Immature natural killer cell (primary cell): ENCODE data around the gene JAK2. TPM values are rescaled to one million over a fixed set of nuclear protein-coding genes. Genes with fewer than 3 reads are reported as not detected.
"Not testable (repeated sequence)": the region's sequence is repeated elsewhere in the genome, so short reads cannot be mapped to it uniquely, and the experiment has no call there.

Source experiments
- DNase-seq, 3 donors: peaks; one replicate each; pipeline ENCODE4 v3.0.0; 2022; ENCODE audit warnings: mixed read lengths in 1 of 3
- H3K27ac Mint-ChIP-seq, 6 donors: one replicate each; pipeline ENCODE4 v1.8.0; 2020; ENCODE audit warnings: mixed read lengths in 6 of 6, mild to moderate bottlenecking in 5 of 6, inconsistent platforms in 4 of 6, moderate library complexity in 3 of 6
- H3K27me3 Mint-ChIP-seq, 3 donors: one replicate each; pipeline ENCODE4 v1.8.0; 2020 to 2021; ENCODE audit warnings: low read depth in 3 of 3, mild to moderate bottlenecking in 3 of 3, mixed read lengths in 3 of 3, moderate library complexity in 3 of 3, inconsistent platforms in 1 of 3
- H3K36me3 Mint-ChIP-seq, 3 donors: one replicate each; pipeline ENCODE4 v1.8.0; 2020; ENCODE audit warnings: mixed read lengths in 3 of 3, inconsistent platforms in 2 of 3, mild to moderate bottlenecking in 2 of 3
- H3K4me1 Mint-ChIP-seq, 2 donors: one replicate each; pipeline ENCODE4 v1.8.0; 2020; ENCODE audit warnings: inconsistent platforms in 2 of 2, mild to moderate bottlenecking in 2 of 2, mixed read lengths in 2 of 2, moderate library complexity in 1 of 2
- H3K4me3 Mint-ChIP-seq, 5 donors: one replicate each; pipeline ENCODE4 v1.8.0; 2020; ENCODE audit warnings: mild to moderate bottlenecking in 5 of 5, mixed read lengths in 5 of 5, inconsistent platforms in 3 of 5, moderate library complexity in 3 of 5
- H3K9me3 Mint-ChIP-seq, 6 donors: one replicate each; pipeline ENCODE4 v1.8.0; 2020; ENCODE audit warnings: mild to moderate bottlenecking in 6 of 6, mixed read lengths in 6 of 6, inconsistent platforms in 4 of 6, moderate library complexity in 3 of 6
- polyA plus RNA-seq, 3 donors: library from polyadenylated mRNA; unstranded; fragments of 300-500 nt; fragmentation: Illumina TruSeq; gene quantifications; one replicate each; pipeline ENCODE4 v1.2.3, GENCODE V29; 2021

JAK2 gene
- polyA plus RNA-seq, 3 donors from 2014 or later: 5.7 to 14.7 (median 6.8) TPM

DNA sequence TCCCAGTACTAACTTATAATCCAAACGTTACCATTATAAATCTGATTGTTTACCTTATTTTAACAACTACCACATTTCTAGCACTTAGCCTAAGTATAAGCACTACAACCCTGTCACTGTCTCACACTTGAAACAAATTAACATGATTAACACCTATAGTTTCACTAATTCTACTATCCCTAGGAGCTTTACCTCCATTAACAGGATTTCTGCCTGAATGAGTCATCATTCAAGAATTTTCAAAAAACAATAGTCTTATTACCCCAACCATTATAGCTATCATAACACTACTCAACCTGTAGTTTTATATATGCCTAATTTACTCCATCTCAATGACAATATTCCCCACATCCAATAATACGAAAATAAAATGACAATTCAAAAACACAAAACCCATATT is 110.7 kb downstream of the JAK2 start:
- H3K27me3 Mint-ChIP-seq: peaks cover 0 to 1% (median 0%) of the 10 kb centered on the region in 3 donors
- no peak overlapping the region for H3K27ac Mint-ChIP-seq
- DNase-seq: no peak
- H3K4me1 Mint-ChIP-seq: no peaks in the 10 kb centered on the region
- H3K9me3 Mint-ChIP-seq: no peaks in the 10 kb centered on the region
- H3K4me3 Mint-ChIP-seq: no peak overlapping the region
- peaks cover 0 to 3% (median 0%) of the 10 kb centered on the region in 3 donors for H3K36me3 Mint-ChIP-seq

DNA sequence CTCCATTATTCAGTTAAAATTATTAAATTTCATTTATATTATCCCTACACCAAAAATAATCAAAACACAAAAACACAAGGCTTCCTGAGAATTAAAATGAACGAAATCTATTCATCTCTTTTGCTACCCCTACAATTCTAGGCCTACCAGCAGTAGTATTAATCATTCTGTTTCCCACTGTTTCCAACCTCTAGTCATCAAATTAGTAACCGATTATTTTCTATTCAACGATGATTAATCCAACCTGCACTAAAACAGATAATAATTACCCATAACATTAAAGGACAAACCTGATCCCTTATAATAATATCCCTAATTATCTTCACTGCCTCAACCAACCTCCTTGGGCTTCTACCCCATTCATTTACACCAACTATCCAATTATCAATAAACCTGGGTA is 114.4 kb downstream of the JAK2 start:
- Mint-ChIP-seq H3K27ac (no peak overlapping the region), H3K4me1 (no peaks in the 10 kb centered on the region), H3K36me3 (peaks cover 11 to 25% (median 20%) of the 10 kb centered on the region in 3 donors), H3K9me3 (peaks cover 2 to 18% (median 6%) of the 10 kb centered on the region in 6 donors), H3K4me3 (no peak overlapping the region), H3K27me3 (peaks cover 0 to 3% (median 0%) of the 10 kb centered on the region in 3 donors)
- DNase-seq: no peak

DNA sequence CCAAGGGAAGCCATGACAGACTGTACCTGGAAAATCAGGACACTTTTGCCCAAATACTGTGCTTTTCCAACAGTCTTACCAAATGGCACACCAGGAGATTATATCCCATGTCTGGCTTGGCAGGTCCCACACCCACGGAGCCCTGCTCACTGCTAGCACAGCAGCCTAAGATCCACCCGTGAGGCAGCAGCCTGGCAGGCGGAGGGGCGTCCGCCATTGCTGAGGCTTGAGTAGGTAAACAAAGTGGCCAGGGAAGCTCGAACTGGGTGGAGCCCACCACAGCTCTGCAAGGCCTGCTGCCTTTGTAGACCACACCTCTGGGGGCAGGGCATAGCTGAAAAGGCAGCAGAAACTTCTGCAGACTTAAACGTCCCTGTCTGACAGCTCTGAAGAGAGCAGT is 116.1 kb downstream of the JAK2 start:
- H3K27me3 Mint-ChIP-seq, H3K4me1 Mint-ChIP-seq, H3K27ac Mint-ChIP-seq: not testable (repeated sequence)

DNA sequence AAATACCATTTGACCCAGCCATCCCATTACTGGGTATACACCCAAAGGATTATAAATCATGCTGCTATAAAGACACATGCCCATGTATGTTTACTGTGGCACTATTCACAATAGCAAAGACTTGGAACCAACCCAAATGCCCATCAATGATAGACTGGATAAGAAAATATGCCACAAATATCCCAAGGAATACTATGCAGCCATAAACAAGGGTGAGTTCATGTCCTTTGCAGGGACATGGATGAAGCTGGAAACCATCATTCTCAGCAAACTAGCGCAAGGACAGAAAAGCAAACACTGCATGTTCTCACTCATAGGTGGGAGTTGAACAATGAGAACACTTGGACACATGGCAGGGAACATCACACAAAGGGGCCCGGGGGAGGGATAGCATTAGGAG is 121.4 kb downstream of the JAK2 start:
- peaks cover 6 to 35% (median 12%) of the 10 kb centered on the region in 6 donors for H3K9me3 Mint-ChIP-seq
- not testable (repeated sequence) for H3K4me1 Mint-ChIP-seq, DNase-seq

More for the DNA sequence above, 116.1 kb downstream of the JAK2 start:
- not testable (repeated sequence) for H3K4me3 Mint-ChIP-seq, DNase-seq
- H3K9me3 Mint-ChIP-seq: peaks cover 6 to 34% (median 10%) of the 10 kb centered on the region in 6 donors
- H3K36me3 Mint-ChIP-seq: peaks cover 11 to 38% (median 20%) of the 10 kb centered on the region in 3 donors

DNA sequence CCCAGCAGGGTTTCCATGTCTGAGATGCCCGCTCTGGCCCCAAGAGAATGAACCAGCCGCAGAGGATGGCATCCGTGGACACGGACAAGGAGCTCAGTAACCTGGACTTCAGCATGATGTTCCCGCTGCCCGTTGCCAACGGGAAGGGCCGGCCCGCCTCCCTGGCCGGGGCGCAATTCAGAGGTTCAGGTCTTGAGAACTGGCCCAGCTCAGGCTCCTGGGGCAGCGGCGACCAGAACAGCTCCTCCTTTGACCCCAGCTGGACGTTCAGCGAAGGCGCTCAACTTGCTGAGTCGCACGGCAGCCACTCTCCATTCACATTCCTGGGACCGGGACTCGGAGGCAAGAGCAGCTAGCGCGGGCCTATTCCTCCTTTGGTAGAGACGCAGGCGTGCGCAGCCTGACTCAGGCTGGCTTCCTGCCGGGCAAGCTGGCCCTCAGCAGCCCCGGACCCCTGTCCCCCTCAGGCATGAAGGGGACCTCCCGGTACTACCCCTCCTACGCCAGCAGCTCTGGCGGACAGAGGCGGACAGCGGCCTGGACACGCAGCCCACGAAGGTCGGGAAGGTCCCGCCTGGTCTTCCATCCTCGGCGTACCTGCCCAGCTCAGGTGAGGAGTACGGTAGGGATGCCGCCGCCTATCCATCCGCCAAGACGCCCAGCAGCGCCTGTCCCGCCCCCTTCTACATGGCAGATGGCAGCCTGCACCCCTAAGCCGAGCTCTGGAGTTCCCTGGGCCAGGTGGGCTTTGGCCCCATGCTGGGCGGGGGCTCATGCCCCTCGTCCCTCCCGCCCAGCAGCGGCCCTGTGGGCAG is 126.0 kb downstream of the JAK2 start:
- DNase-seq: no peak
- Mint-ChIP-seq H3K4me1 (no peaks in the 10 kb centered on the region), H3K36me3 (peaks cover 14 to 29% (median 24%) of the 10 kb centered on the region in 3 donors), H3K4me3 (no peak overlapping the region), H3K9me3 (peaks cover 0 to 5% (median 0%) of the 10 kb centered on the region in 6 donors), H3K27ac (no peak overlapping the region), H3K27me3 (peaks cover 0 to 2% (median 0%) of the 10 kb centered on the region in 3 donors)

More for the DNA sequence above, 121.4 kb downstream of the JAK2 start:
- H3K36me3 Mint-ChIP-seq: peaks cover 4 to 42% (median 23%) of the 10 kb centered on the region in 3 donors
- H3K4me3 Mint-ChIP-seq, H3K27me3 Mint-ChIP-seq, H3K27ac Mint-ChIP-seq: not testable (repeated sequence)

DNA sequence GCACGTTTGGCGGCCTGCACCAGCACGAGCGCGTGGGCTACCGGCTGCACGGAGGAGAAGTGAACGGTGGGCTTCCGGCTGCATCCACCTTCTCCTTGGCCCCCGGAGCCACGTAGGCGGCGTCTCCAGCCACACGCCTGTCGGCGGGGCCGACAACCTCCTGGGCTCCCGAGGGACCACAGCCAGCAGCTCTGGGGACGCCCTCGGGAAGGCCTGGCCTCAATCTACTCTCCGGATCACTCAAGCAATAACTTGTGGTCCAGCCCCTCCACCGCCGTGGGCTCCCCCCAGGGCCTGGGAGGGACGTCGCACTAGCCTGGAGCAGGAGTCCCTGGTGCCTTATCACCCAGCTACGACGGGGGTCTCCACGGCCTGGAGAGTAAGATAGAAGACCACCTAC is 126.6 kb downstream of the JAK2 start:
- DNase-seq: no peak
- H3K36me3 Mint-ChIP-seq: peaks cover 14 to 29% (median 24%) of the 10 kb centered on the region in 3 donors
- no peaks in the 10 kb centered on the region for H3K4me1 Mint-ChIP-seq
- H3K4me3 Mint-ChIP-seq: no peak overlapping the region
- H3K27me3 Mint-ChIP-seq: peaks cover 0 to 2% (median 0%) of the 10 kb centered on the region in 3 donors
- H3K27ac Mint-ChIP-seq: no peak overlapping the region
- no peaks in the 10 kb centered on the region for H3K9me3 Mint-ChIP-seq

DNA sequence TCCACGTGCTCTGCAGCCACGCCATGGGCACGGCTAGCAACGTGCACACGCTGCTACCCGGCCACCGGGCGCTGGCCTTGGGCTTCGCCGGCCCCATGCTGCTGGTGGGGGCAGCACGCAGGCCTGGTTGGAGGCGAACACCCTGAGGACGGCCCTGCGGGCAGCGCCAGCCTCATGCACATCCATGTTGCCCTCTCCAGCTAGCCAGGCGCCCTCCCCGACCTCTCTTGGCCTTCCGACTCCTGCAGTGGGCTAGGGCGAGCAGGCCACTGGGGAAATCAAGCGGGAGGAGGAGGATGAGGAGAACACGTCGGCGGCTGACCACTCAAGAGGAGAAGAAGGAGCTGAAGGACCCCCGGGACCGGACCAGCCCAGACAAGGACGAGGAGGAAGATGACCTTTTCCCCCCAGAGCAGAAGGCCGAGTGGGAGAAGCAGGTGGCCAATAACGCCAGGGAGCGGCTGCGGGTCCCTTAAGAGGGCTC is 127.1 kb downstream of the JAK2 start:
- H3K9me3 Mint-ChIP-seq: no peaks in the 10 kb centered on the region
- H3K4me1 Mint-ChIP-seq: no peaks in the 10 kb centered on the region
- no peak for DNase-seq
- no peak overlapping the region for H3K4me3 Mint-ChIP-seq
- peaks cover 14 to 28% (median 23%) of the 10 kb centered on the region in 3 donors for H3K36me3 Mint-ChIP-seq
- H3K27me3 Mint-ChIP-seq: peaks cover 0 to 2% (median 0%) of the 10 kb centered on the region in 3 donors
- H3K27ac Mint-ChIP-seq: no peak overlapping the region

DNA sequence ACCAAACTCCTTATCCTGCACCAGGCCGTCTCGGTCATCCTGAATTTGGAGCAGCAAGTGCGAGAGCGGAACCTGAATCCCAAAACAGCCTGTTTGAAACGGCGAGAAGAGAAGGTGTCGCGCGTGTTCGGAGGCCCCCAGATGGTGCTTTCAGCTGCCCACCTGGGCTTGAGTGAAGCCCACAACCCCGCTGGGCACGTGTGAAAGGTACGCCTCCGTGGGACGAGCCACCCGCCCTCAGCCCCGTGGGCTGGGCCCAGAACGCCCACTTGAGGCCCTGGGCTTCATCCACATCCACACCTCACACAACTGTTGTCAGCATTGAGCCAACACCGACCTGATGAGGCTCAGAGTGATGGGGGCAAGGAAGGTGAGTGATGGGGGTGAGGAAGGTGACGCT is 127.6 kb downstream of the JAK2 start:
- peaks cover 0 to 2% (median 0%) of the 10 kb centered on the region in 3 donors for H3K27me3 Mint-ChIP-seq
- H3K4me3 Mint-ChIP-seq: no peak overlapping the region
- peaks cover 14 to 25% (median 20%) of the 10 kb centered on the region in 3 donors for H3K36me3 Mint-ChIP-seq
- DNase-seq: no peak
- no peak overlapping the region for H3K27ac Mint-ChIP-seq
- H3K9me3 Mint-ChIP-seq: no peaks in the 10 kb centered on the region
- no peaks in the 10 kb centered on the region for H3K4me1 Mint-ChIP-seq

DNA sequence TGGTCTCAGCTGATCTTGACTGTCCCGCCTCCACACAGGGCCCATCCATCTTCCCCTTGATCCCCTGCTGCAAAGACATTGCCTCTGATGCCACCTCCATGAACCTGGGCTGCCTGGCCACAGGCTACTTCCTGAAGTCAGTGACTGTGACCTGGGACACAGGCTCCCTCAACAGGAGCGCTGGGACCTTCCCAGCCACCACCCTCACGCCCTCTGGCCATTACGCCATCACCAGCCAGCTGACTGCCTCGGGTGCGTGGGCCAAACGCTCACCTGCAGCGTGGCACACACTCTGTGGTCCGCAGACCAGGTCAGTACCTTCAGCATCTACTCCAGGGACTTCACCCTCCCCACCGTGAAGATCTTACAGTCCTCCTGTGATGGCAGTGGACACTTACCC is 128.5 kb downstream of the JAK2 start:
- Mint-ChIP-seq H3K27ac (no peak overlapping the region), H3K4me3 (no peak overlapping the region), H3K9me3 (no peaks in the 10 kb centered on the region), H3K36me3 (peaks cover 14 to 25% (median 20%) of the 10 kb centered on the region in 3 donors), H3K4me1 (no peaks in the 10 kb centered on the region), H3K27me3 (peaks cover 0 to 2% (median 0%) of the 10 kb centered on the region in 3 donors)
- no peak for DNase-seq

DNA sequence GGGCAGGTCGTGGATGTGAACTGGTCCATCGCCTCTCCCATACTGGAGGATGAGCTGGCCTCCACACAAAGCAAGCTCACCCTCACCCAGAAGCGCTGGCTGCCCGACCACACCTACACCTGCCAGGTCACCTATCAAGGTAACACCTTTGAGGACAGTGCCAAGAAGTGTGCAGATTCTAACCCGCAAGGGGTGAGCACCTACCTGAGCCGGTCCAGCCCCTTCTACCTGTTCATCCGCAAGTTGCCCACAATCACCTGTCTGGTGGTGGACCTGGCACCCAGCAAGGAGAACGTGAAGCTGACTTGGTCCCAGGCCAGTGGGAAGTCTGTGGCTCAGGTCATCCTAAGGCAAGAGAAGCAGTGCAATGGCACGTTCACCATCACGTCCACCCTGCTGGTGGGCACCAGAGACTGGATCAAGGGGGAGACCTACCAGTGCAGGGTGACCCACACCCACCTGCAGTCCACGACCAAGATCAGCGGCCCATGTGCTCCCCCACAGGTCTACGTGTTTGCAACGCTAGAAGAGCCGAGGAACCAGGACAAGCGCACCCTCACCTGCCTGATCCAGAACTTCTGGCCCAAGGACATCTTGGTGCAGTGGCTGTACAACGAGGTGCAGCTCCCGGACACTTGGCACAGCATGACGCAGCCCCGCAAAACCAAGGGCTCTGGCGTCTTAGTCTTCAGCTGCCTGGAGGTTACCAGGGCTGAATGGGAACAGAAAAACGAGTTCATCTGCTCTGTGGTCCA is 129.1 kb downstream of the JAK2 start:
- H3K27ac Mint-ChIP-seq: no peak overlapping the region
- no peak overlapping the region for H3K4me3 Mint-ChIP-seq

DNA sequence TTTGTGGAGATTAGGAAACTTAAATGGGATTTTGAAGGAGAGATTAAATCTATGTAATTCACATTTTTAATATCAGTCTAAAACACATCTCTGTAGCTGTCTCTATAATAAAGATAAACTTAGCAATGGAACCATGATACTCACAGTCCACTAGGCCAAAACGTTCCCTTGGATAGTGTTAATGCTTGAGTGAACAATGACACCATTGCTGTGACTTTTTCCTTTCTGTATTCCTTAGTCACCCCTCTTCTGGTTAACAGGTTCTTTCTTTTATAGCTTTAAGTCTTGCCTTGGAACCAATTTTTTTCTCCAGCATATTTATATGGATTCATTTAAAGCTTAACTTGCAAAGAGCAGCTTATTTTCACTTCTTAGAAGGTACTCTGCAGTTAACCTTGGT is 137.0 kb downstream of the JAK2 start:
- H3K36me3 Mint-ChIP-seq: peaks cover 22 to 31% (median 25%) of the 10 kb centered on the region in 3 donors
- no peaks in the 10 kb centered on the region for H3K9me3 Mint-ChIP-seq
- DNase-seq: no peak
- H3K27ac Mint-ChIP-seq: no peak overlapping the region
- no peaks in the 10 kb centered on the region for H3K27me3 Mint-ChIP-seq
- no peaks in the 10 kb centered on the region for H3K4me1 Mint-ChIP-seq
- no peak overlapping the region for H3K4me3 Mint-ChIP-seq

More for the DNA sequence above, 129.1 kb downstream of the JAK2 start:
- Mint-ChIP-seq H3K27me3 (peaks cover 0 to 2% (median 0%) of the 10 kb centered on the region in 3 donors), H3K9me3 (no peaks in the 10 kb centered on the region), H3K4me1 (no peaks in the 10 kb centered on the region), H3K36me3 (peaks cover 14 to 25% (median 20%) of the 10 kb centered on the region in 3 donors)
- DNase-seq: no peak

DNA sequence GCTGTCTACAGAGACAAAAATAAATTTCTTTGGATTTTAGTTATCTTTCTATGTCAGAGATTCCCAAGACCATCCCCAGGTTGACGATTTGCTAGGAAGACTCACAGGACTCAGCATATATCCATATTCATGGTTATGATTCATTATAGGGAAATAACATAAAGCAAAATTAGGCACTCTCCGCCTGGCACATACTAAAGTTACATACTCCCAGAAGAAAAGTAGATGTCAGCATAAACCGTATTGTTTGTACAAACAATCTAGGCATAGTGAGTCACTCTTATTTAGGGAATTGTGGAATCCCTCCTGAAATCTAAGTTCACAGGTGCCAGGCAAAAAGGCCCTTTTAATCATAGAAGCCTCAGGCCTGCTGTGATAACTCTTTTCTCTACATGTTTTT is 137.4 kb downstream of the JAK2 start:
- no peak for DNase-seq
- no peak overlapping the region for H3K27ac Mint-ChIP-seq
- H3K27me3 Mint-ChIP-seq: no peaks in the 10 kb centered on the region
- no peaks in the 10 kb centered on the region for H3K4me1 Mint-ChIP-seq
- no peaks in the 10 kb centered on the region for H3K9me3 Mint-ChIP-seq
- peaks cover 22 to 33% (median 27%) of the 10 kb centered on the region in 3 donors for H3K36me3 Mint-ChIP-seq
- no peak overlapping the region for H3K4me3 Mint-ChIP-seq

DNA sequence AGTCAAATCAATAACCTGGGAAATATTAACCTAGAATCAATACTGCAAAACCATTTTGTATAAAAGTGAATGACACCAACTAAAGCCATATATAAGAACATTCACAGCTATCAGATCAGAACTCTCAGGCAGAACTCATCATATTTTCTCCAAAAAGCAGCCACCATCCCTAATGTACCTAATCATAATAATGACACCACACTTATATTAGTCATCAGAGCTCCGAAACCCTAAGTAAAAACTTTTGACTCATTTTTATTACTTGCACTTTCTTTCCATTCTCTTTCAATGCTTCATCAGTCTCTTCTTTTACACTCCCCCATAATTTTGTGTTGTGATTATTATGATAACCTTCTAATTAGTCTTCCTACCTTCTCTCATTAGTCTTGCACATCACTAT is 155.1 kb downstream of the JAK2 start:
- Mint-ChIP-seq H3K36me3 (peaks cover 22 to 46% (median 26%) of the 10 kb centered on the region in 3 donors), H3K9me3 (peaks cover 18 to 54% (median 38%) of the 10 kb centered on the region in 6 donors), H3K27me3 (peaks cover 2 to 5% (median 4%) of the 10 kb centered on the region in 3 donors), H3K4me3 (no peak overlapping the region), H3K4me1 (no peaks in the 10 kb centered on the region), H3K27ac (no peak overlapping the region)
- no peak for DNase-seq

DNA sequence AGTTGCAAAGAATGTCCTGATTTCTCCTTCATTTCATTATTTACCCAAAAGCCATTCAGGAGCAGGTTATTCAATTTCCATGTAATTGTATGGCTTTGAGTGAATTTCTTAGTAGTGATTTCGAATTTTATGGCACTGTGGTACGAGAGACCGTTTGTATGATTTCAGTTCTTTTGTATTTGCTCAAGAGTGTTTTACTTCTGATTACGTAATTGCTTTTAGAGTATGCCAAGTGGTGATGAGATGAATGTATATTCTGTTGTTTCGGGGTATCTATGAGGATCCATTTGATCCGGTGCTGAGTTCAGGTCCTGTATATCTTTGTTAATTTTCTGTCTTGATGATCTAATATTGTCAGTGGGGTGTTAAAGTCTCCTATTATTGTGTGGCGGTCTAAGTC is 159.1 kb downstream of the JAK2 start:
- Mint-ChIP-seq H3K27me3 (peaks cover 0 to 2% (median 0%) of the 10 kb centered on the region in 3 donors), H3K9me3 (peaks cover 11 to 30% (median 20%) of the 10 kb centered on the region in 6 donors), H3K4me1 (peaks cover 0 to 2% of the 10 kb centered on the region in 2 donors), H3K27ac (no peak overlapping the region), H3K4me3 (no peak overlapping the region), H3K36me3 (peaks cover 52 to 65% (median 54%) of the 10 kb centered on the region in 3 donors)
- no peak for DNase-seq
